GM12878 (cell line): ENCODE data around the gene POLR1G. TPM values are rescaled to one million over a fixed set of nuclear protein-coding genes. Genes with fewer than 3 reads are reported as not detected.
A peak's percentile ranks its signal among the peaks of the same experiment; 100 is the strongest.

Experiments
- ASH2L ChIP-seq: fragments of 300-600, 200-600 bp; sonication (generic); IDR thresholded peaks from 2 replicates; pipeline ENCODE4 v1.6.1; 2017; ENCODE audit warnings: low read depth, mild to moderate bottlenecking, borderline replicate concordance
- BMI1 ChIP-seq: fragments of 450-650 bp; IDR thresholded peaks from 2 replicates; pipeline ENCODE4 v1.6.1; 2016; ENCODE audit warnings: mild to moderate bottlenecking, moderate library complexity, borderline replicate concordance
- DPF2 ChIP-seq: fragments of 450-650 bp; IDR thresholded peaks from 2 replicates; pipeline ENCODE4 v1.6.1; 2017; ENCODE audit warnings: mild to moderate bottlenecking
- NFIC ChIP-seq: IDR thresholded peaks from 2 replicates; pipeline ENCODE4 v1.6.1; 2012; ENCODE audit warnings: low read depth, mild to moderate bottlenecking, inconsistent platforms, low read length, moderate library complexity
- NFXL1 ChIP-seq: fragments of 450-650 bp; IDR thresholded peaks from 2 replicates; pipeline ENCODE4 v1.6.1; 2017; ENCODE audit warnings: antibody characterized with exemption, mild to moderate bottlenecking, borderline replicate concordance
- POLR2AphosphoS5 ChIP-seq: IDR thresholded peaks from 2 replicates; pipeline ENCODE4 v1.6.1; 2011; ENCODE audit warnings: mild to moderate bottlenecking, low read length, inconsistent platforms
- SIN3A ChIP-seq: IDR thresholded peaks from 2 replicates; pipeline ENCODE4 v1.6.1; 2012; ENCODE audit warnings: low read depth, low read length, improper control_type of control experiment
- polyA plus RNA-seq, 11 experiments: library from polyadenylated mRNA; depleted of rRNA in 4 of 11; unstranded in 6 of 11; stranded (reverse) in 5 of 11; fragments of >200 nt; fragmentation: Nextera tagmentation in 4 of 11; fragmentation: Illumina TruSeq in 1 of 11; extraction: Ambion mirVana in 4 of 11; extraction: Trizol in 1 of 11; gene quantifications; 1 replicate in 1 of 11; 2 replicates in 10 of 11; pipeline versions ENCODE4 v1.2.1 to v1.2.3, GENCODE V29; 2011 to 2016; ENCODE audit warnings: inconsistent platforms in 2 of 11, missing spikeins in 2 of 11, low read depth in 1 of 11
- total RNA-seq, 4 experiments: library from RNA; depleted of rRNA in 3 of 4; stranded (reverse); fragments of >200 nt in 3 of 4; fragmentation: Illumina TruSeq in 1 of 4; extraction: Trizol in 1 of 4; gene quantifications; 2 replicates each; pipeline versions ENCODE4 v1.2.1 to v1.2.3, GENCODE V29; 2013 to 2021
- TF ChIP-seq, protein P1 (sequence below): fragments of 450-650 bp; IDR thresholded peaks from 2 replicates; pipeline ENCODE4 v1.6.1; 2017; ENCODE audit warnings: mild to moderate bottlenecking, moderate library complexity
- TF ChIP-seq, protein P2 (sequence below), 3 experiments: IDR thresholded peaks in 2 of 3; conservative IDR thresholded peaks in 1 of 3; 2 replicates each; pipeline ENCODE4 v1.5.1; 2011; ENCODE audit warnings: low read depth in 3 of 3, low read length in 3 of 3, mild to moderate bottlenecking in 3 of 3, control low read depth in 2 of 3, moderate library complexity in 2 of 3, inconsistent platforms in 1 of 3, mixed read lengths in 1 of 3; ENCODE audit not compliant: control insufficient read depth in 2 of 3, insufficient read depth in 1 of 3; ENCODE audit errors: extremely low read depth in 1 of 3
- TF ChIP-seq, protein P3 (sequence below): fragments of 450-650 bp; IDR thresholded peaks from 2 replicates; pipeline ENCODE4 v1.6.1; 2017; ENCODE audit warnings: mild to moderate bottlenecking
- TF ChIP-seq, protein P4 (sequence below): IDR thresholded peaks from 2 replicates; pipeline ENCODE4 v1.6.1; 2011; ENCODE audit warnings: low read depth, mild to moderate bottlenecking, low read length, moderate library complexity, borderline replicate concordance; ENCODE audit errors: extremely low read depth
- TF ChIP-seq, protein P5 (sequence below): fragments of 450-650 bp; IDR thresholded peaks from 2 replicates; pipeline ENCODE4 v1.6.1; 2017; ENCODE audit warnings: antibody characterized with exemption, mild to moderate bottlenecking, moderate library complexity
- TF ChIP-seq, protein P6 (sequence below): fragments of 450-650 bp; formaldehyde crosslinking; IDR thresholded peaks from 2 replicates; pipeline ENCODE4 v1.4.0; 2022; ENCODE audit warnings: mild to moderate bottlenecking, moderate library complexity

Gene POLR1G
- total and polyA plus RNA-seq, 10 of the 15 experiments (the other 5 are each of a cell fraction or from before 2014, with no cell fraction given): 2.0 to 30.9 (median 20.5) TPM

DNA sequence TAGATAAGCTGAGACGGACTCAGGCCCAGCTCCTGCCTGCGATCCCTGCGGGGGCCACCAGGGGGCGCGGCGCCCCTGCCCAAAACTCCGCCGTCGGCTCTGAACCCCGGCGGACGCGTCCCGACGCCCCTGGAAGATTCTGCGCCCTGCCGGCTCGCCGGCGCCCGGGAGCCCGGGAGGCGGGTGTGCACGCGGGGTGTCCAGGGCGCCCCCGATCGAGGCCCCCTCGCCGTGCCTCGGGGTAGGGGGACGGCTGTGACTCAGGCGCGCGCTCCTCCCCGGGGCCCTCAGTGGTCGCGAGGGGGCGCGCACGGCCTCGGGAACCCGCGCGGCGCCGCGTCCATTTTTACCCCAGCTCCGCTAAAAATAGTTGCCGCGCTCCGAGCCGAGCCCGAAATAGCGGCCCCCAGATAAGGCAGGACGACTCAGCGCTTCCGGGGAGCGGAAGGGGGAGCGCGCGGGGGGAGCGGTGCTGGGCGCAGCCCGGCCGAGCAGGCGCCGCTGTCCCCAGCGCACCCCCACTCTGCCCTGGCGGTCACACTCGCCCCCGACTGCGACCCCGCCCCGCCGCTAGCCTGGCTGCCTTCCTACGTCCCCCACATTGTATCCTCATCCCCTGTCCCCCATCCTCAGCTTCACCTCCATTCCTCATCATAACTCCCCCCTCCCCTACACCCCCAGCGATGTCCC is 33.3 kb downstream of the POLR1G start (continued):
- TF ChIP-seq, protein P1, sequence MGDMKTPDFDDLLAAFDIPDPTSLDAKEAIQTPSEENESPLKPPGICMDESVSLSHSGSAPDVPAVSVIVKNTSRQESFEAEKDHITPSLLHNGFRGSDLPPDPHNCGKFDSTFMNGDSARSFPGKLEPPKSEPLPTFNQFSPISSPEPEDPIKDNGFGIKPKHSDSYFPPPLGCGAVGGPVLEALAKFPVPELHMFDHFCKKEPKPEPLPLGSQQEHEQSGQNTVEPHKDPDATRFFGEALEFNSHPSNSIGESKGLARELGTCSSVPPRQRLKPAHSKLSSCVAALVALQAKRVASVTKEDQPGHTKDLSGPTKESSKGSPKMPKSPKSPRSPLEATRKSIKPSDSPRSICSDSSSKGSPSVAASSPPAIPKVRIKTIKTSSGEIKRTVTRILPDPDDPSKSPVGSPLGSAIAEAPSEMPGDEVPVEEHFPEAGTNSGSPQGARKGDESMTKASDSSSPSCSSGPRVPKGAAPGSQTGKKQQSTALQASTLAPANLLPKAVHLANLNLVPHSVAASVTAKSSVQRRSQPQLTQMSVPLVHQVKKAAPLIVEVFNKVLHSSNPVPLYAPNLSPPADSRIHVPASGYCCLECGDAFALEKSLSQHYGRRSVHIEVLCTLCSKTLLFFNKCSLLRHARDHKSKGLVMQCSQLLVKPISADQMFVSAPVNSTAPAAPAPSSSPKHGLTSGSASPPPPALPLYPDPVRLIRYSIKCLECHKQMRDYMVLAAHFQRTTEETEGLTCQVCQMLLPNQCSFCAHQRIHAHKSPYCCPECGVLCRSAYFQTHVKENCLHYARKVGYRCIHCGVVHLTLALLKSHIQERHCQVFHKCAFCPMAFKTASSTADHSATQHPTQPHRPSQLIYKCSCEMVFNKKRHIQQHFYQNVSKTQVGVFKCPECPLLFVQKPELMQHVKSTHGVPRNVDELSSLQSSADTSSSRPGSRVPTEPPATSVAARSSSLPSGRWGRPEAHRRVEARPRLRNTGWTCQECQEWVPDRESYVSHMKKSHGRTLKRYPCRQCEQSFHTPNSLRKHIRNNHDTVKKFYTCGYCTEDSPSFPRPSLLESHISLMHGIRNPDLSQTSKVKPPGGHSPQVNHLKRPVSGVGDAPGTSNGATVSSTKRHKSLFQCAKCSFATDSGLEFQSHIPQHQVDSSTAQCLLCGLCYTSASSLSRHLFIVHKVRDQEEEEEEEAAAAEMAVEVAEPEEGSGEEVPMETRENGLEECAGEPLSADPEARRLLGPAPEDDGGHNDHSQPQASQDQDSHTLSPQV: peak; percentile 79
- TF ChIP-seq, protein P2, sequence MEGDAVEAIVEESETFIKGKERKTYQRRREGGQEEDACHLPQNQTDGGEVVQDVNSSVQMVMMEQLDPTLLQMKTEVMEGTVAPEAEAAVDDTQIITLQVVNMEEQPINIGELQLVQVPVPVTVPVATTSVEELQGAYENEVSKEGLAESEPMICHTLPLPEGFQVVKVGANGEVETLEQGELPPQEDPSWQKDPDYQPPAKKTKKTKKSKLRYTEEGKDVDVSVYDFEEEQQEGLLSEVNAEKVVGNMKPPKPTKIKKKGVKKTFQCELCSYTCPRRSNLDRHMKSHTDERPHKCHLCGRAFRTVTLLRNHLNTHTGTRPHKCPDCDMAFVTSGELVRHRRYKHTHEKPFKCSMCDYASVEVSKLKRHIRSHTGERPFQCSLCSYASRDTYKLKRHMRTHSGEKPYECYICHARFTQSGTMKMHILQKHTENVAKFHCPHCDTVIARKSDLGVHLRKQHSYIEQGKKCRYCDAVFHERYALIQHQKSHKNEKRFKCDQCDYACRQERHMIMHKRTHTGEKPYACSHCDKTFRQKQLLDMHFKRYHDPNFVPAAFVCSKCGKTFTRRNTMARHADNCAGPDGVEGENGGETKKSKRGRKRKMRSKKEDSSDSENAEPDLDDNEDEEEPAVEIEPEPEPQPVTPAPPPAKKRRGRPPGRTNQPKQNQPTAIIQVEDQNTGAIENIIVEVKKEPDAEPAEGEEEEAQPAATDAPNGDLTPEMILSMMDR (IDR thresholded peaks at IDR 0.05 in 2 of 3, conservative IDR thresholded peaks at IDR 0.05 in 1 of 3; ENCODE audit: control insufficient read depth in 2 of 3, extremely low read depth in 1 of 3, insufficient read depth in 1 of 3, low read depth in 3 of 3, low read length in 3 of 3): peak; percentile 67 to 95 (median 94)
- TF ChIP-seq, protein P3, sequence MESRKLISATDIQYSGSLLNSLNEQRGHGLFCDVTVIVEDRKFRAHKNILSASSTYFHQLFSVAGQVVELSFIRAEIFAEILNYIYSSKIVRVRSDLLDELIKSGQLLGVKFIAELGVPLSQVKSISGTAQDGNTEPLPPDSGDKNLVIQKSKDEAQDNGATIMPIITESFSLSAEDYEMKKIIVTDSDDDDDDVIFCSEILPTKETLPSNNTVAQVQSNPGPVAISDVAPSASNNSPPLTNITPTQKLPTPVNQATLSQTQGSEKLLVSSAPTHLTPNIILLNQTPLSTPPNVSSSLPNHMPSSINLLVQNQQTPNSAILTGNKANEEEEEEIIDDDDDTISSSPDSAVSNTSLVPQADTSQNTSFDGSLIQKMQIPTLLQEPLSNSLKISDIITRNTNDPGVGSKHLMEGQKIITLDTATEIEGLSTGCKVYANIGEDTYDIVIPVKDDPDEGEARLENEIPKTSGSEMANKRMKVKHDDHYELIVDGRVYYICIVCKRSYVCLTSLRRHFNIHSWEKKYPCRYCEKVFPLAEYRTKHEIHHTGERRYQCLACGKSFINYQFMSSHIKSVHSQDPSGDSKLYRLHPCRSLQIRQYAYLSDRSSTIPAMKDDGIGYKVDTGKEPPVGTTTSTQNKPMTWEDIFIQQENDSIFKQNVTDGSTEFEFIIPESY: peak; percentile 56; the same call in 1 of the 2 replicates
- TF ChIP-seq, protein P4, sequence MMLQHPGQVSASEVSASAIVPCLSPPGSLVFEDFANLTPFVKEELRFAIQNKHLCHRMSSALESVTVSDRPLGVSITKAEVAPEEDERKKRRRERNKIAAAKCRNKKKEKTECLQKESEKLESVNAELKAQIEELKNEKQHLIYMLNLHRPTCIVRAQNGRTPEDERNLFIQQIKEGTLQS: 0 out of 2 replicates have a peak, but pooled peaks have one; percentile 2
- 0 out of 2 replicates have a peak, but pooled peaks have one; percentile 32 for TF ChIP-seq SIN3A
- TF ChIP-seq, protein P5, sequence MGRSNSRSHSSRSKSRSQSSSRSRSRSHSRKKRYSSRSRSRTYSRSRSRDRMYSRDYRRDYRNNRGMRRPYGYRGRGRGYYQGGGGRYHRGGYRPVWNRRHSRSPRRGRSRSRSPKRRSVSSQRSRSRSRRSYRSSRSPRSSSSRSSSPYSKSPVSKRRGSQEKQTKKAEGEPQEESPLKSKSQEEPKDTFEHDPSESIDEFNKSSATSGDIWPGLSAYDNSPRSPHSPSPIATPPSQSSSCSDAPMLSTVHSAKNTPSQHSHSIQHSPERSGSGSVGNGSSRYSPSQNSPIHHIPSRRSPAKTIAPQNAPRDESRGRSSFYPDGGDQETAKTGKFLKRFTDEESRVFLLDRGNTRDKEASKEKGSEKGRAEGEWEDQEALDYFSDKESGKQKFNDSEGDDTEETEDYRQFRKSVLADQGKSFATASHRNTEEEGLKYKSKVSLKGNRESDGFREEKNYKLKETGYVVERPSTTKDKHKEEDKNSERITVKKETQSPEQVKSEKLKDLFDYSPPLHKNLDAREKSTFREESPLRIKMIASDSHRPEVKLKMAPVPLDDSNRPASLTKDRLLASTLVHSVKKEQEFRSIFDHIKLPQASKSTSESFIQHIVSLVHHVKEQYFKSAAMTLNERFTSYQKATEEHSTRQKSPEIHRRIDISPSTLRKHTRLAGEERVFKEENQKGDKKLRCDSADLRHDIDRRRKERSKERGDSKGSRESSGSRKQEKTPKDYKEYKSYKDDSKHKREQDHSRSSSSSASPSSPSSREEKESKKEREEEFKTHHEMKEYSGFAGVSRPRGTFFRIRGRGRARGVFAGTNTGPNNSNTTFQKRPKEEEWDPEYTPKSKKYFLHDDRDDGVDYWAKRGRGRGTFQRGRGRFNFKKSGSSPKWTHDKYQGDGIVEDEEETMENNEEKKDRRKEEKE: no peak
- TF ChIP-seq NFIC: no peak
- 0 out of 2 replicates have a peak, but pooled peaks have one; percentile 32 for TF ChIP-seq NFXL1
- no peak for TF ChIP-seq POLR2AphosphoS5
- no peak for TF ChIP-seq BMI1
- TF ChIP-seq ASH2L: peak; percentile 78; the same call in 1 of the 2 replicates
- TF ChIP-seq, protein P6, sequence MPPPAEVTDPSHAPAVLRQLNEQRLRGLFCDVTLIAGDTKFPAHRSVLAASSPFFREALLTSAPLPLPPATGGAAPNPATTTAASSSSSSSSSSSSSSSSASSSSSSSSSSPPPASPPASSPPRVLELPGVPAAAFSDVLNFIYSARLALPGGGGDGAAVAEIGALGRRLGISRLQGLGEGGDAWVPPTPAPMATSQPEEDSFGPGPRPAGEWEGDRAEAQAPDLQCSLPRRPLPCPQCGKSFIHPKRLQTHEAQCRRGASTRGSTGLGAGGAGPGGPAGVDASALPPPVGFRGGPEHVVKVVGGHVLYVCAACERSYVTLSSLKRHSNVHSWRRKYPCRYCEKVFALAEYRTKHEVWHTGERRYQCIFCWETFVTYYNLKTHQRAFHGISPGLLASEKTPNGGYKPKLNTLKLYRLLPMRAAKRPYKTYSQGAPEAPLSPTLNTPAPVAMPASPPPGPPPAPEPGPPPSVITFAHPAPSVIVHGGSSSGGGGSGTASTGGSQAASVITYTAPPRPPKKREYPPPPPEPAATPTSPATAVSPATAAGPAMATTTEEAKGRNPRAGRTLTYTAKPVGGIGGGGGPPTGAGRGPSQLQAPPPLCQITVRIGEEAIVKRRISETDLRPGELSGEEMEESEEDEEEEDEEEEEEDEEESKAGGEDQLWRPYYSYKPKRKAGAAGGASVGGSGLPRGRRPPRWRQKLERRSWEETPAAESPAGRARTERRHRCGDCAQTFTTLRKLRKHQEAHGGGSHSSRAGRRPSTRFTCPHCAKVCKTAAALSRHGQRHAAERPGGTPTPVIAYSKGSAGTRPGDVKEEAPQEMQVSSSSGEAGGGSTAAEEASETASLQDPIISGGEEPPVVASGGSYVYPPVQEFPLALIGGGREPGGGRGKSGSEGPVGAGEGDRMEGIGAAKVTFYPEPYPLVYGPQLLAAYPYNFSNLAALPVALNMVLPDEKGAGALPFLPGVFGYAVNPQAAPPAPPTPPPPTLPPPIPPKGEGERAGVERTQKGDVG (CRISPR knock-in tag): no peak
- TF ChIP-seq DPF2: peak; percentile 95
